B cell (primary cell): Measurements from ENCODE around the gene SLC38A10. TPM values are rescaled to one million over a fixed set of nuclear protein-coding genes. Genes with fewer than 3 reads are reported as not detected.

Experiments used
- ATAC-seq: fragments of 200-7000 bp; cut with Tn5 transposase; one replicate; pipeline ENCODE4 v1.10.0; 2021; ENCODE audit warnings: low read depth, mild to moderate bottlenecking, moderate number of reproducible peaks, moderate library complexity
- CTCF ChIA-PET: fragments of 350-600 bp; sonication (Branson Sonifier 250); formaldehyde crosslinking; loops from one replicate; lab custom pipeline; 2021; ENCODE audit warnings: antibody characterized with exemption, inconsistent platforms; lab: Charles Lee
- POLR2A ChIA-PET: fragments of 350-600 bp; sonication (Branson Sonifier 250); formaldehyde crosslinking; loops from one replicate; lab custom pipeline; 2021; ENCODE audit warnings: antibody characterized with exemption; lab: Charles Lee
- DNase-seq: peaks from one replicate; pipeline ENCODE4 v3.0.0; 2013
- H2AFZ ChIP-seq: 2 replicates; pipeline ENCODE4 v1.6.1; 2012; ENCODE audit warnings: mild to moderate bottlenecking, low read depth, low read length; ENCODE audit not compliant: insufficient read depth, poor library complexity, severe bottlenecking
- H3K27ac ChIP-seq, 2 donors: 1 replicate in 1 of 2; 2 replicates in 1 of 2; pipeline ENCODE4 v1.5.1; 2012 to 2013; ENCODE audit warnings: low read length in 2 of 2, mild to moderate bottlenecking in 2 of 2, moderate library complexity in 1 of 2
- H3K27me3 ChIP-seq, 4 experiments: fragments of 200-600 bp in 1 of 4; sonication (generic) in 1 of 4; replicated peaks in 1 of 4; 1 replicate in 2 of 4; 2 replicates in 2 of 4; pipeline versions ENCODE4 v1.6.1 to v1.7.0; 2013 to 2016; ENCODE audit warnings: low read length in 3 of 4, mild to moderate bottlenecking in 2 of 4, mixed read lengths in 1 of 4, moderate library complexity in 1 of 4; ENCODE audit not compliant: insufficient read depth in 4 of 4, control insufficient read depth in 3 of 4; ENCODE audit errors: control extremely low read depth in 1 of 4
- H3K36me3 ChIP-seq, 2 experiments: replicated peaks in 1 of 2; 1 replicate in 1 of 2; 2 replicates in 1 of 2; pipeline versions ENCODE4 v1.6.1 to v1.7.1; 2013; ENCODE audit warnings: low read length in 1 of 2; ENCODE audit not compliant: insufficient read depth in 2 of 2, control insufficient read depth in 1 of 2; ENCODE audit errors: control extremely low read depth in 1 of 2, extremely low read depth in 1 of 2
- H3K4me1 ChIP-seq, 2 donors: fragments of 200-600 bp in 1 of 2; sonication (generic) in 1 of 2; 1 replicate in 1 of 2; 2 replicates in 1 of 2; pipeline versions ENCODE4 v1.5.1 to v1.6.1; 2013 to 2017; ENCODE audit warnings: low read length in 2 of 2; ENCODE audit not compliant: control insufficient read depth in 2 of 2, insufficient read depth in 2 of 2
- H3K4me2 ChIP-seq: replicated peaks from 2 replicates; pipeline ENCODE3; 2012; ENCODE audit warnings: mild to moderate bottlenecking, low read depth, low read length; ENCODE audit not compliant: poor library complexity, severe bottlenecking
- H3K4me3 ChIP-seq, 5 experiments: fragments of 200-600 bp in 1 of 5; sonication (generic) in 1 of 5; 1 replicate in 3 of 5; 2 replicates in 2 of 5; pipeline versions ENCODE4 v1.5.1 to v1.7.0; 2011 to 2016; ENCODE audit warnings: low read length in 4 of 5, mild to moderate bottlenecking in 4 of 5, low read depth in 2 of 5, control low read depth in 1 of 5, moderate library complexity in 1 of 5; ENCODE audit not compliant: insufficient read depth in 1 of 5; ENCODE audit errors: control extremely low read depth in 1 of 5, extremely low read depth in 1 of 5
- H3K79me2 ChIP-seq: fragments of 200-600 bp; sonication (generic); one replicate; pipeline ENCODE4 v1.6.0; 2016; ENCODE audit warnings: low read length; ENCODE audit not compliant: control insufficient read depth, insufficient read depth
- H3K9ac ChIP-seq: fragments of 200-600 bp; sonication (generic); 2 replicates; pipeline ENCODE4 v1.6.1; 2017; ENCODE audit warnings: mild to moderate bottlenecking, low read length, moderate library complexity
- H3K9me3 ChIP-seq, 3 donors: one replicate each; pipeline versions ENCODE4 v1.6.1 to v1.7.1; 2013; ENCODE audit warnings: low read length in 2 of 3; ENCODE audit not compliant: control insufficient read depth in 2 of 3, insufficient read depth in 1 of 3; ENCODE audit errors: control extremely low read depth in 1 of 3
- H4K20me1 ChIP-seq: 2 replicates; pipeline ENCODE4 v1.6.0; 2012; ENCODE audit warnings: mild to moderate bottlenecking, low read length; ENCODE audit not compliant: insufficient read depth, control insufficient read depth, poor library complexity, severe bottlenecking
- H3K27ac Mint-ChIP-seq: one replicate; pipeline ENCODE4 v1.8.0; 2021; ENCODE audit warnings: mixed read lengths
- H3K27me3 Mint-ChIP-seq: one replicate; pipeline ENCODE4 v1.8.0; 2021; ENCODE audit warnings: mixed read lengths
- H3K4me1 Mint-ChIP-seq: one replicate; pipeline ENCODE4 v1.8.0; 2021; ENCODE audit warnings: mixed read lengths
- H3K4me3 Mint-ChIP-seq: one replicate; pipeline ENCODE4 v1.8.0; 2021; ENCODE audit warnings: mixed read lengths
- H3K9me3 Mint-ChIP-seq: one replicate; pipeline ENCODE4 v1.8.0; 2022; ENCODE audit warnings: mixed read lengths; ENCODE audit not compliant: insufficient read depth
- EZH2 ChIP-seq: IDR thresholded peaks from 2 replicates; pipeline ENCODE4 v1.6.1; 2012; ENCODE audit warnings: borderline replicate concordance, low read depth, mild to moderate bottlenecking, moderate library complexity, low read length; ENCODE audit not compliant: insufficient read depth, poor library complexity, severe bottlenecking
- WGBS: methylation state at CpG from one replicate; pipeline ENCODE4 v1.1.5; 2013; ENCODE audit warnings: missing lambda C conversion rate; ENCODE audit not compliant: insufficient coverage; 5-methylcytosine and 5-hydroxymethylcytosine counted together
- intact Hi-C: fragments of 100-400 bp; cut with micrococcal nuclease; formaldehyde crosslinking; loops from one replicate; pipeline ENCODE4 v1.10.0; 2022
- polyA plus RNA-seq: library from polyadenylated mRNA; depleted of rRNA; stranded (reverse); fragments of >200 nt; gene quantifications from 2 replicates; pipeline ENCODE4 v1.2.3, GENCODE V29; 2012
- total RNA-seq, 2 donors: library from RNA; stranded (reverse); fragments of 120-200 nt in 1 of 2; gene quantifications; 1 replicate in 1 of 2; 2 replicates in 1 of 2; pipeline versions ENCODE4 v1.2.3 to v1.2.4, GENCODE V29; 2013 to 2022
- TF ChIP-seq, protein P1 (sequence below): fragments of 200-600 bp; IDR thresholded peaks from one replicate; pipeline ENCODE4 v1.8.0; 2022; ENCODE audit warnings: antibody characterized with exemption, mild to moderate bottlenecking

The SLC38A10 gene
- total and polyA plus RNA-seq, 2 donors (not counting 1 experiment from before 2014, with no cell fraction given): 76.1 to 104 TPM

DNA sequence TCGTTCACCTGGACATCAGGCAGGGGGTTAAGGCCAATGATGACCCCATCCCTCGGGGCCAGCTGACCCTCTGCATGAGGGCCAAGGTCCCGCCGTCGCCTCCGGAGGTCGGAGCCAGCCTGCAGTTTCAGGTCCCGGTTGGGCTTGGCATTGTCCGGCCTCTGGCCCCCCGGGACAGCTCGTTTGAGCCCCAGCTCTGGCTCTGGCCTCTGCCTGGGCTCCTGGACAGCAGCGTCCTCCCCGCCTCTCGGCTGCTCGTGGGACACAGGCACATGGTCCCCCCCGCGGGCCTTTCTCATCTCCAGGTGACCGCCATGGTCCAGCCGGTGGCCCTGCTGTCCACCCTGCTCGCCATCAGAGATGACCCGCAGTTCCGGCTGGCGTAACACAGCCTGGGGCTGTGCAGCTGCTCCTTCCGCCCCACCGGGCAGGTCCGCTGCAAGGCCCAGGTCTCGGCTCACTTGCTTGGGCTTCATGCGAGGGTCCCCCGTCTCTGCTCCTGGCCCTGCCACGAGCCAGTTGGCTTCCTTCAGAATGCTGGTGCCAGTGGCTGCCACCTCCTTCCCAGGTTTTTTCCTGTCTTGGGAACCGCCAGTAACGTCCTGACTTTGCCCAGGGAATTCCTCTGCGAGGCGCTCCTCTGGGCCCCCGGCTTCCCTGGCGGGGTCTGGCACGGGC, 49.3 kb downstream of the SLC38A10 start:
- Histone ChIP-seq H2AFZ (no peak overlapping the region), H3K36me3 (peaks cover 0 to 21% of the 10 kb centered on the region in 2 experiments), H3K79me2 (peaks cover 10% of the 10 kb centered on the region), H3K9me3 (no peaks in the 10 kb centered on the region), H3K4me1 (peaks cover 0 to 4% of the 10 kb centered on the region in 2 donors), H3K4me3 (no peak overlapping the region), H3K27me3 (no peaks in the 10 kb centered on the region), H3K27ac (no peak overlapping the region), H3K9ac (no peak overlapping the region), H4K20me1 (peaks cover 54% of the 10 kb centered on the region), H3K4me2 (no peak overlapping the region)
- no peaks in the 10 kb centered on the region for H3K9me3 Mint-ChIP-seq
- TF ChIP-seq EZH2: no peak
- TF ChIP-seq, protein P1, sequence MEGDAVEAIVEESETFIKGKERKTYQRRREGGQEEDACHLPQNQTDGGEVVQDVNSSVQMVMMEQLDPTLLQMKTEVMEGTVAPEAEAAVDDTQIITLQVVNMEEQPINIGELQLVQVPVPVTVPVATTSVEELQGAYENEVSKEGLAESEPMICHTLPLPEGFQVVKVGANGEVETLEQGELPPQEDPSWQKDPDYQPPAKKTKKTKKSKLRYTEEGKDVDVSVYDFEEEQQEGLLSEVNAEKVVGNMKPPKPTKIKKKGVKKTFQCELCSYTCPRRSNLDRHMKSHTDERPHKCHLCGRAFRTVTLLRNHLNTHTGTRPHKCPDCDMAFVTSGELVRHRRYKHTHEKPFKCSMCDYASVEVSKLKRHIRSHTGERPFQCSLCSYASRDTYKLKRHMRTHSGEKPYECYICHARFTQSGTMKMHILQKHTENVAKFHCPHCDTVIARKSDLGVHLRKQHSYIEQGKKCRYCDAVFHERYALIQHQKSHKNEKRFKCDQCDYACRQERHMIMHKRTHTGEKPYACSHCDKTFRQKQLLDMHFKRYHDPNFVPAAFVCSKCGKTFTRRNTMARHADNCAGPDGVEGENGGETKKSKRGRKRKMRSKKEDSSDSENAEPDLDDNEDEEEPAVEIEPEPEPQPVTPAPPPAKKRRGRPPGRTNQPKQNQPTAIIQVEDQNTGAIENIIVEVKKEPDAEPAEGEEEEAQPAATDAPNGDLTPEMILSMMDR: no peak
- ATAC-seq: no peak
- intact Hi-C loops: no loop called here
- 97% methylated on average over 37 of the region's 37 CpGs for WGBS
- no peak overlapping the region for H3K4me3 Mint-ChIP-seq
- POLR2A ChIA-PET: no interaction called here
- H3K4me1 Mint-ChIP-seq: peaks cover 17% of the 10 kb centered on the region
- CTCF ChIA-PET: interaction anchor here (0.6 kb wide), 1 partner anchor 196 kb away, joined by 3 read pairs; no protein-coding TSS in a partner anchor
- H3K27me3 Mint-ChIP-seq: no peaks in the 10 kb centered on the region
- no peak overlapping the region for H3K27ac Mint-ChIP-seq
- DNase-seq: peak; percentile 17

DNA sequence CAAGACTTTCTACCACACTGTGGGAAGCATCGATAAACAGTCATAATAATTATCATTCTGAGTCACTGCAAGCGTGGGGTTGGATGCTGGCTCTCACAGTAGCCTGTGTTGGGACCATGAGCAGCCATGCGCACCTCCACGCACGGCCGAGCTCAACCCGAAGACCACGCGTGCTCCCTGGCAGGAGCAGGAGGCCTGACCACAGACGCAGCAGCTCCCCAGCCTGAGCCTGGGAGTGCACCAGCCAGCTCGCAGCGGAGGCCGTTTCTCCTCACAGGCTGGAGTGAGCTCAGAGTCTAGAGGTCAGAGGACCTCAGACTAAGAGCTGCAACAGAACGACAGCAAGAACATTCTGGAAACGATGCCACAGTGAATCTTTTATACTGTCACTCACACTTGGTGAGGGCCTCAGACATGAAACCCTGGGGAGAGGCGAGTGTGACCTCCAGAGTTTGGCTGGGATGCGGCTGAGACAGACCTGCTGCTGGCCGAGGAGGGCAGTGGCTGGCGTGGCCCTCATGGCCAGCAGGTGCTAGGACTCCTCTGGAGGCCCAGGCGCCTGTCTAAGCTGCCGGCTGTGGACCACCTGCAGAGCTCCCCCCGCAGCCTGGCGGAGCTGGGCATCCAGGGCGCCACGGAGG, 50.0 kb downstream of the SLC38A10 start:
- Mint-ChIP-seq H3K9me3 (no peaks in the 10 kb centered on the region), H3K27ac (no peak overlapping the region), H3K4me3 (no peak overlapping the region), H3K4me1 (peaks cover 21% of the 10 kb centered on the region), H3K27me3 (no peaks in the 10 kb centered on the region)
- Histone ChIP-seq H2AFZ (no peak overlapping the region), H3K27me3 (no peaks in the 10 kb centered on the region), H3K4me3 (no peak overlapping the region), H3K9me3 (no peaks in the 10 kb centered on the region), H3K4me2 (no peak overlapping the region), H3K27ac (no peak overlapping the region), H3K4me1 (peaks cover 2 to 7% of the 10 kb centered on the region in 2 donors), H3K36me3 (peaks cover 0 to 14% of the 10 kb centered on the region in 2 experiments), H4K20me1 (peaks cover 50% of the 10 kb centered on the region), H3K79me2 (peaks cover 17% of the 10 kb centered on the region), H3K9ac (no peak overlapping the region)
- DNase-seq: peak; percentile 24
- 85% methylated on average over 25 of the region's 25 CpGs for WGBS
- intact Hi-C loops: no loop called here
- no peak for TF ChIP-seq EZH2
- TF ChIP-seq, protein P1: no peak
- ChIA-PET CTCF (interaction anchor here (0.6 kb wide), 1 partner anchor 196 kb away, joined by 3 read pairs; no protein-coding TSS in a partner anchor), POLR2A (no interaction called here)
- ATAC-seq: no peak
